CD4-positive, alpha-beta T cell treated with Interleukin-4 for 4 hours (primary cell): ENCODE data around the gene TUBA3C.
"Not testable (repeated sequence)": the region's sequence is repeated elsewhere in the genome, so short reads cannot be mapped to it uniquely, and the experiment has no call there.

Experiments
- DNase-seq: peaks from one replicate; pipeline ENCODE4 v3.0.0-alpha.2; 2020

The TUBA3C gene

GRCh38 chr13:19181621-19182485, at the start of gene TUBA3C:
Gene TUBA3C (minus strand): TSS chr13:19181824. CDS start chr13:19181747, 77 bp downstream.
- no peak for DNase-seq

- DNase-seq, result not testable (repeated sequence)
These were observed 25.8 kb upstream of the TUBA3C start for GRCh38 chr13:19207413-19207812.

GRCh38 chr13:19192622-19193021, 11.0 kb upstream of the TUBA3C start:
- DNase-seq, result not testable (repeated sequence)

- not testable (repeated sequence) for DNase-seq
These were observed 8.3 kb upstream of the TUBA3C start for GRCh38 chr13:19189911-19190310.

GRCh38 chr13:19189368-19189767, 7.7 kb upstream of the TUBA3C start:
- not testable (repeated sequence) for DNase-seq

GRCh38 chr13:19185865-19186645, 4.4 kb upstream of the TUBA3C start:
- no peak for DNase-seq

GRCh38 chr13:19185086-19185864, 3.7 kb upstream of the TUBA3C start:
- no peak for DNase-seq

GRCh38 chr13:19184176-19184575, 2.6 kb upstream of the TUBA3C start:
- no peak for DNase-seq

- DNase-seq, result no peak
These were observed 2.1 kb upstream of the TUBA3C start for GRCh38 chr13:19183676-19184075.

- DNase-seq, result no peak
These were observed 912 bp upstream of the TUBA3C start for GRCh38 chr13:19182536-19182935.

- DNase-seq, result no peak
These were observed 503 bp downstream of the TUBA3C start for GRCh38 chr13:19181021-19181620.

- no peak for DNase-seq
These were observed 1.7 kb downstream of the TUBA3C start for GRCh38 chr13:19179916-19180315.

GRCh38 chr13:19178901-19179593, 2.6 kb downstream of the TUBA3C start:
- DNase-seq, result no peak

- not testable (repeated sequence) for DNase-seq
These were observed 4.4 kb downstream of the TUBA3C start for GRCh38 chr13:19176981-19177776.

GRCh38 chr13:19173752-19174151, 7.9 kb downstream of the TUBA3C start:
- DNase-seq, result no peak

GRCh38 chr13:19172647-19173030, 9.0 kb downstream of the TUBA3C start:
- DNase-seq, result no peak

GRCh38 chr13:19172007-19172646, 9.5 kb downstream of the TUBA3C start:
- no peak for DNase-seq

- no peak for DNase-seq
These were observed 10.1 kb downstream of the TUBA3C start for GRCh38 chr13:19171563-19171962.

GRCh38 chr13:19169991-19170390, 11.6 kb downstream of the TUBA3C start:
- no peak for DNase-seq

- no peak for DNase-seq
These were observed 12.1 kb downstream of the TUBA3C start for GRCh38 chr13:19169496-19169895.

- no peak for DNase-seq
These were observed 20.3 kb downstream of the TUBA3C start for GRCh38 chr13:19161308-19161707.
